GM10266 (cell line): Measurements from ENCODE around the gene PDGFC.

Experiments
- DNase-seq: peaks from one replicate; pipeline ENCODE4 v3.0.0; 2012; ENCODE audit errors: extremely low spot score
- CTCF ChIP-seq: IDR thresholded peaks from 2 replicates; pipeline ENCODE4 v1.5.1; 2012; ENCODE audit warnings: mild to moderate bottlenecking, low read depth; ENCODE audit not compliant: control insufficient read depth, insufficient read depth; ENCODE audit errors: missing control alignments

The PDGFC gene

GRCh38 chr4:156763511-156763910 lies 208.1 kb downstream of the PDGFC start:
- no peak for DNase-seq

GRCh38 chr4:156762851-156763250 lies 208.7 kb downstream of the PDGFC start:
- TF ChIP-seq CTCF: no peak
- no peak for DNase-seq

More at GRCh38 chr4:156763511-156763910, 208.1 kb downstream of the PDGFC start:
- TF ChIP-seq CTCF: no peak

GRCh38 chr4:156756118-156756517 lies 215.5 kb downstream of the PDGFC start:
- TF ChIP-seq CTCF: no peak
- no peak for DNase-seq

GRCh38 chr4:156754832-156755570 lies 216.6 kb downstream of the PDGFC start:
- DNase-seq: no peak

GRCh38 chr4:156751486-156751885 lies 220.1 kb downstream of the PDGFC start:
- TF ChIP-seq CTCF: no peak
- no peak for DNase-seq

More at GRCh38 chr4:156754832-156755570, 216.6 kb downstream of the PDGFC start:
- no peak for TF ChIP-seq CTCF

- no peak for TF ChIP-seq CTCF
- no peak for DNase-seq
These were observed 221.9 kb downstream of the PDGFC start for GRCh38 chr4:156749426-156750403.
